LNCaP clone FGC (cell line): ENCODE results near the gene MYL12A.

Experiments
- DNase-seq: peaks from one replicate; pipeline ENCODE4 v3.0.0-alpha.2; 2011; ENCODE audit warnings: low read depth
- H3K4me3 ChIP-seq: 2 replicates; pipeline ENCODE4 v1.5.1; 2011; ENCODE audit warnings: mild to moderate bottlenecking, low read depth, low read length, control low read depth
- TF ChIP-seq, protein P1 (sequence below): IDR thresholded peaks from 2 replicates; pipeline ENCODE4 v1.5.1; 2012; ENCODE audit warnings: mild to moderate bottlenecking; ENCODE audit not compliant: control insufficient read depth, insufficient read depth; ENCODE audit errors: extremely low read depth

The MYL12A gene

DNA sequence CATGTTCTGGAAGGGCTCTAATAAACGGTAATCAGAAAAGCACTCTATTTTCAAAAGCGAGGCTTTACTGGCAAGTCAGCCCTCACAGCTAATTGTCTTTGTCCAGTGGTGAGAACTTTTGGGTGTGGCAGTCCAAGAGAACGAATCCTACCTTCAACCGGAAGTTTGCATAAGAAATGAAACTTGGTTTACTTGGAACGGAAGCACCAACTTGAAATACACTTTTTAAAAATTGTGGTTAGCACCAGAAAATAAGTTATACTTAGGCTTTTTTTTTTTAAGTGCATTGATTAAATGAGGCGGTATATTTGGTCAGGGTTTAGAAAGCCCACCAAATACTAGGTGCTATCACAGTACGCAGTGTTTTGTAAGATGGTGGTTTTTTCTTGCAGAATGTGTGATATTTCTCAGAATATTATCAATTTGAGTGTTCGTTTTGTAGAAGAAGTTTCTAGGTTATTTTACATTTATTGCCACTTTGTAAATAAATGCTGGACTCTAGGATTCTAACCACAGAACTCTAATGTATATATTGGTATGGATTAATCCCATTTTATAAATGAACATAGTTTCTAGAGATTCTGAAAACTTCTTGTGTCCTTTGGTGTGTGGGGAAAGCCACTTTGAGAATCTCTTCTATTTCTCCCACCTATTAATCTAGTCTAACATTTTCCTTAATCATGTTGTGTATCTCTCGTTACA lies 1.2 kb downstream of the MYL12A start:
- peak overlapping the region; percentile 71 for H3K4me3 ChIP-seq
- DNase-seq = peak; percentile 45
- TF ChIP-seq, protein P1, sequence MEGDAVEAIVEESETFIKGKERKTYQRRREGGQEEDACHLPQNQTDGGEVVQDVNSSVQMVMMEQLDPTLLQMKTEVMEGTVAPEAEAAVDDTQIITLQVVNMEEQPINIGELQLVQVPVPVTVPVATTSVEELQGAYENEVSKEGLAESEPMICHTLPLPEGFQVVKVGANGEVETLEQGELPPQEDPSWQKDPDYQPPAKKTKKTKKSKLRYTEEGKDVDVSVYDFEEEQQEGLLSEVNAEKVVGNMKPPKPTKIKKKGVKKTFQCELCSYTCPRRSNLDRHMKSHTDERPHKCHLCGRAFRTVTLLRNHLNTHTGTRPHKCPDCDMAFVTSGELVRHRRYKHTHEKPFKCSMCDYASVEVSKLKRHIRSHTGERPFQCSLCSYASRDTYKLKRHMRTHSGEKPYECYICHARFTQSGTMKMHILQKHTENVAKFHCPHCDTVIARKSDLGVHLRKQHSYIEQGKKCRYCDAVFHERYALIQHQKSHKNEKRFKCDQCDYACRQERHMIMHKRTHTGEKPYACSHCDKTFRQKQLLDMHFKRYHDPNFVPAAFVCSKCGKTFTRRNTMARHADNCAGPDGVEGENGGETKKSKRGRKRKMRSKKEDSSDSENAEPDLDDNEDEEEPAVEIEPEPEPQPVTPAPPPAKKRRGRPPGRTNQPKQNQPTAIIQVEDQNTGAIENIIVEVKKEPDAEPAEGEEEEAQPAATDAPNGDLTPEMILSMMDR = no peak

DNA sequence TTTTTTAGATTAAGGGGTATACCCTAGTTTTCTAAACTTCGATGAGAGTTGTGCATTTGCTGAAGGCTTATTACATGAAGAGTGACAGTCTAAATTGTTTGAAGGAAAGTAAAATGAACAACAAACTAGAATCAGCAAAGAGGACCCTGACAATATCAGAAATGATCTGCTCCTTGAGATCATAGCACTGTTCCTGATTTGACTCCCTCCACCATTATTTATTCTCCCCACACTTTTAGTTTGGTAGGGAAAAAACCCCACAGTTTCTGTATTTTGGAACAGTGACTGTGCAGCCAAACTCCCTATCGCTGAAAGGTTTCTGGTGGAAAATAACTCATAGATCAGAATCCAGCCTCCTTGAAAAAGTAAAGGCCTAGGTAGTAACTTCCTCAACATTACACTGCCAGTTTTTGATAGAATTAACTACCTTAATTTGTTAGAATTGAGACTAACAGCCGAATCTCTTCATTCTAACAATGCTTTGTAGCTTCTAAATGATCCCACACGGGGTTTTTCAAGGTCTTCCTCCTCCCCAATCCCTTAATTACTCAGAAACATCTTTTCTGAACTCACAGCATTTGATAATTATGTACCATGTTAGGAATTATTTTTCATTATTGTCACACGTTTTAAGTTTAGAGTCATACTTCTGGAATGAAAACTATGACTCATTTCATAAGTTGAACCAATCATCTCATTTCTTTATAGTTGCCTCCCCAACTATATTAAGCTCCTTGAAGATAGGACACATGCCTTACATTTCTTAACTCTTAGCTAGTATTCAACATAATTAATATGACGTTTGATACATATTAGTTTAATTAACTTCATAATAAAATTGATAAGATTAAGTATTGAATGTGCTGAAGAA lies 2.9 kb downstream of the MYL12A start:
- TF ChIP-seq, protein P1 = no peak
- no peak overlapping the region for H3K4me3 ChIP-seq
- no peak for DNase-seq

DNA sequence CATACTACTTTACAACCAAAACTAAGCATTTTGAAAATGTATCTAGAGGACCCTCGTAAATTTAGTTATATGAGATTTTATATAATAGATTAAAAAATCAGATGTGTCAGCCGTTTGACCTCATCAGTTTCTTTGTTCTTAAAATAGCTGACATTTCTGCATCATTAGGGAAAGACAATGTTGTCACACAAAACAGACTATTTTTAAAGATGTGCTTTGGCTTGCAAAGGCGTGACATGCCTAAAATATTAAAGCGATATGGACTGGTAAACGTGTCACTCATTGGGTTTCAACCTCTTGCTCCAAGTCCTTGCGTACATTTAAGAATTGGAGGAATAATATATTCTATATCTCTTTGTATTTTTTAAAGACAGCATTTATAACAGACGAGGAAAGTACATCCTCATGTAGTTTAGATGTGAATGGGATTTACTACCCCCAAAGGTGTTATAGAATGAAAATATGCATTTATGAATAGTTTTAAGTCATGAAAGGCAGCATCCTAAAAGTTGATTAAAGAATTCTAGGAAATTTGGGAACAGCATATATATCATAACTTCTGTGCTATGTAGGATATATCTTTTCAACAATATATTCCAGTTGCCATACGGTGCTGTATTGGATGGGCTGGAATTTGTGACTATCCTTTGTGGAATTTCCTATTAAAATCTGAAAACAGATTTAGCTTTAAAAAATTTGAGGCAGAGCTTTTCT lies 3.8 kb downstream of the MYL12A start:
- DNase-seq = no peak
- H3K4me3 ChIP-seq = no peak overlapping the region
- TF ChIP-seq, protein P1 = no peak

DNA sequence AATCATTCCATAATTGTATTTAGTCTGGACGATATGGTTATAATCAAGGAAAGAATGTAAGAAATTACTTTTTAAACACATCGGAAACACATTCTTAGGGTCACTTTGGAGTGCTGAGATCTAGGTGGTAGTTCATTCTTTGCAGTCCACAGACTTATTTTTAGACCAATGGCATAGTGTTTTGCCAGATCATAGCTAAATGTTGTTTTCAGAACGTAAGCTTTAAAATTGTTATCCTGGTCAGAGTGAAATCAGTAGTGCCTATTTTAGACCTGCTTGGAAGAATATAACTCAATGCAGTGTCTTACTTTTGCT lies 4.3 kb downstream of the MYL12A start:
- TF ChIP-seq, protein P1 = no peak
- H3K4me3 ChIP-seq = no peak overlapping the region
- no peak for DNase-seq

DNA sequence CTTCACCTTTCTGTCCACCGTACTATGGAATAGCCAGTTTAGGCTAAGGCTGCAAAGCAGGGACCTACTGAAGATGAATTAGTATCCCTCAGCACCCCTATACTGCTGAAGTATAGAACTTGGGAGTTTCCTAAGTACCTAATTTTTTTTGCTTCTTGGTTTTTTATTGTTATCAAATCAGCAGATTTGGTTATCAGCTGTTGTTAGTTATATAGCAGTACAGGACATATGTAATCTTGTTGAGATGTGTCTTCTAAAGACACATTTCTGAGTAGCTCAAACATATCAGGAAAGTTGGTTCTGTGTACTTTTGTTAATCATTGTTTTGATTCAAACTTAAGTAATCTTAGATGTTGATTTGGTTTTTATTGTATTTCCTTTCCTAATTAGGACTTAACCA lies 5.2 kb downstream of the MYL12A start:
- DNase-seq = no peak
- TF ChIP-seq, protein P1 = no peak
- no peak overlapping the region for H3K4me3 ChIP-seq

DNA sequence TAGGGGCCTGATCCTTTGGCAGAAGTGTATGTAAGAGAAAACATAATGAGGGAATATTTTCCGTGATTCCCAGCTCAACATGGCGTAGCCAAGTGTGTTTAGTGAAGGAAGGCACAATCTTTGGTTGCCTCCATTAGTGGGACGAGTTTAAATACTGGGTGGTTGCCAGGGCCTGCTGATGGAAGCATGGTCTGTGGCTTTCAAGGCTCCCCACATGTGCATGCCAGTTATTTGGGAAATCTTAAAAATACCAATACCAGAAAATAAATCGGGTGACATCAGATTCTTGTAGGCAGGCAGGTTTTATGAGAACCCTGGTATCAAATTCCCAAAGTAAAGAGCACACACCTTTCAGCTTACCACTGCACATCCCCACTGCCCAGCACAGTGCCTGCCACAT lies 7.1 kb downstream of the MYL12A start:
- DNase-seq = no peak
- H3K4me3 ChIP-seq = no peak overlapping the region
- TF ChIP-seq, protein P1 = no peak
